ENCODE results near the gene HARS2. TPM values are rescaled to one million over a fixed set of nuclear protein-coding genes. Genes with fewer than 3 reads are reported as not detected.

Gene HARS2
- polyA plus RNA-seq, 2 of the 4 experiments (the other 2 are of a cell fraction), result 44.9 to 55.1 TPM

- DNase-seq (ENCODE audit: low read depth in 1 of 2, low spot score in 1 of 2), result no peak
- CTCF ChIA-PET, result interaction anchor here (0.8 to 1.6 kb wide), 4 partner anchors 14 to 283 kb away, joined by 3 to 5 read pairs (median 3); no protein-coding TSS in a partner anchor
- no peak overlapping the region for H3K4me2 ChIP-seq
- no peak for ATAC-seq
- POLR2A ChIA-PET, result no interaction called here
- no peak for FAIRE-seq
- TF ChIP-seq POLR2A (IDR thresholded peaks at IDR 0.05; ENCODE audit: low read length), result no peak
- no peak for TF ChIP-seq NR3C1 (IDR thresholded peaks at IDR 0.05)
- no peak for TF ChIP-seq E2F6 (IDR thresholded peaks at IDR 0.05; ENCODE audit: borderline replicate concordance, low read depth)
- no peak for TF ChIP-seq MAFK (IDR thresholded peaks at IDR 0.05; ENCODE audit: partially characterized antibody)
- TF ChIP-seq POLR2AphosphoS2 (conservative IDR thresholded peaks at IDR 0.05; ENCODE audit: low read length), result no peak
- no peak for TF ChIP-seq ZC3H11A (IDR thresholded peaks at IDR 0.05)
- TF ChIP-seq HOXB5 (CRISPR knock-in tag; IDR thresholded peaks at IDR 0.05), result no peak
- TF ChIP-seq PBX3 (IDR thresholded peaks at IDR 0.05), result no peak
- no peak for TF ChIP-seq RNF2 (IDR thresholded peaks at IDR 0.05; ENCODE audit: borderline replicate concordance, low read depth)
- TF ChIP-seq CHD4 (IDR thresholded peaks at IDR 0.05; ENCODE audit: borderline replicate concordance), result no peak
- no peak for TF ChIP-seq CEBPB (IDR thresholded peaks at IDR 0.05)
- no peak for TF ChIP-seq ZSCAN20 (CRISPR knock-in tag; IDR thresholded peaks at IDR 0.05)
- TF ChIP-seq EP300 (IDR thresholded peaks at IDR 0.05), result no peak
- TF ChIP-seq CTCF (IDR thresholded peaks at IDR 0.05), result no peak
- no peak for TF ChIP-seq KDM5A (IDR thresholded peaks at IDR 0.05)
- TF ChIP-seq TP53 (CRISPR knock-in tag; IDR thresholded peaks at IDR 0.05), result no peak
- no peak for TF ChIP-seq ZNF302 (CRISPR knock-in tag; IDR thresholded peaks at IDR 0.05)
- TF ChIP-seq RARB (CRISPR knock-in tag; IDR thresholded peaks at IDR 0.05), result no peak
- TF ChIP-seq HDAC2 (IDR thresholded peaks at IDR 0.05), result no peak
- WGBS (ENCODE audit: missing lambda C conversion rate), result 88% methylated on average over 8 of the region's 8 CpGs
- no peaks in the 10 kb centered on the region for H3K9me3 ChIP-seq
- H3K4me1 ChIP-seq, result peaks cover 23% of the 10 kb centered on the region
- H3K4me3 ChIP-seq, result no peak overlapping the region
- H3K27ac ChIP-seq, result no peak overlapping the region
These were observed 49.5 kb upstream of the HARS2 start for GRCh38 chr5:140641716-140642115.

- FAIRE-seq (no peak), DNase-seq (ENCODE audit: low read depth in 1 of 2, low spot score in 1 of 2) (no peak), ATAC-seq (no peak)
- WGBS (ENCODE audit: missing lambda C conversion rate), result 70% methylated on average over 3 of the region's 3 CpGs
- Histone ChIP-seq H3K27ac (no peak overlapping the region), H3K4me1 (peaks cover 23% of the 10 kb centered on the region), H3K9me3 (no peaks in the 10 kb centered on the region), H3K4me2 (no peak overlapping the region), H3K4me3 (no peak overlapping the region)
- POLR2A ChIA-PET, result interaction anchor here (0.6 kb wide), 1 partner anchor 214 kb away, joined by 4 read pairs; no protein-coding TSS in a partner anchor
- TF ChIP-seq ATOH8 (CRISPR knock-in tag; IDR thresholded peaks at IDR 0.05; ENCODE audit: low read depth), result no peak
- TF ChIP-seq MAZ (IDR thresholded peaks at IDR 0.05; ENCODE audit: borderline replicate concordance, low read depth, low read length), result no peak
- no peak for TF ChIP-seq KDM1A (IDR thresholded peaks at IDR 0.05; ENCODE audit: low read depth)
- CTCF ChIA-PET, result interaction anchor here (0.8 to 1.6 kb wide), 3 partner anchors 77 to 284 kb away, joined by 3 to 5 read pairs (median 3); no protein-coding TSS in a partner anchor
These were observed 48.5 kb upstream of the HARS2 start for GRCh38 chr5:140642718-140643117.

Measured in A549 (cell line).